Epithelial cell of esophagus (primary cell): Measurements from ENCODE around the gene PGAM5.
"Not testable (repeated sequence)": the region's sequence is repeated elsewhere in the genome, so short reads cannot be mapped to it uniquely, and the experiment has no call there.

Experiments used
- DNase-seq: peaks from one replicate; pipeline ENCODE4 v3.0.0; 2010; ENCODE audit warnings: low read depth
- H3K4me3 ChIP-seq: 2 replicates; pipeline ENCODE4 v1.5.1; 2011; ENCODE audit warnings: mild to moderate bottlenecking, low read length, control low read depth
- TF ChIP-seq, protein P1 (sequence below): IDR thresholded peaks from 2 replicates; pipeline ENCODE4 v1.5.1; 2011; ENCODE audit warnings: low read depth, mild to moderate bottlenecking, low read length, control low read depth, inconsistent platforms; ENCODE audit not compliant: insufficient read depth; ENCODE audit errors: missing control alignments

The PGAM5 gene

DNA sequence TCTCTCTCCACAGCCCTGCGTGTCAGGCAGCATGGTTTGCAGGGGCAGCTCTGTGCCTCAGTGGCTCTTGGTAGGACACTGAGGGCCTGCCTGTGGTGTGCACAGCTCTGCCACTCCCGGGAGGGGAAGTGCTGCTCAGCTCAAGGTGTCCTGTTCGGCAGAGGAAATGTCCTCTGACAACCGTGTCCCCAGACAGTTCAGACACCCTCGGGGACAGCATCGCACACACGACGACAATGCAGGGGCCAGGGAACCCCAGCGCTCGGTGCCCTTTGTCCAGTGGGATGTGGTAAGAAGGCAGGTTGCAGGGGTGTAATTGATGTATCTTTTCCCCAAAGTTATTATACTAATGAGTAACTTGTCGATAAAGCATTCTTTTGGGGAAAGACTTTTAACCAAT lies 36.8 kb downstream of the PGAM5 start:
- no peak for DNase-seq
- no peak overlapping the region for H3K4me3 ChIP-seq
- TF ChIP-seq, protein P1, sequence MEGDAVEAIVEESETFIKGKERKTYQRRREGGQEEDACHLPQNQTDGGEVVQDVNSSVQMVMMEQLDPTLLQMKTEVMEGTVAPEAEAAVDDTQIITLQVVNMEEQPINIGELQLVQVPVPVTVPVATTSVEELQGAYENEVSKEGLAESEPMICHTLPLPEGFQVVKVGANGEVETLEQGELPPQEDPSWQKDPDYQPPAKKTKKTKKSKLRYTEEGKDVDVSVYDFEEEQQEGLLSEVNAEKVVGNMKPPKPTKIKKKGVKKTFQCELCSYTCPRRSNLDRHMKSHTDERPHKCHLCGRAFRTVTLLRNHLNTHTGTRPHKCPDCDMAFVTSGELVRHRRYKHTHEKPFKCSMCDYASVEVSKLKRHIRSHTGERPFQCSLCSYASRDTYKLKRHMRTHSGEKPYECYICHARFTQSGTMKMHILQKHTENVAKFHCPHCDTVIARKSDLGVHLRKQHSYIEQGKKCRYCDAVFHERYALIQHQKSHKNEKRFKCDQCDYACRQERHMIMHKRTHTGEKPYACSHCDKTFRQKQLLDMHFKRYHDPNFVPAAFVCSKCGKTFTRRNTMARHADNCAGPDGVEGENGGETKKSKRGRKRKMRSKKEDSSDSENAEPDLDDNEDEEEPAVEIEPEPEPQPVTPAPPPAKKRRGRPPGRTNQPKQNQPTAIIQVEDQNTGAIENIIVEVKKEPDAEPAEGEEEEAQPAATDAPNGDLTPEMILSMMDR: no peak

DNA sequence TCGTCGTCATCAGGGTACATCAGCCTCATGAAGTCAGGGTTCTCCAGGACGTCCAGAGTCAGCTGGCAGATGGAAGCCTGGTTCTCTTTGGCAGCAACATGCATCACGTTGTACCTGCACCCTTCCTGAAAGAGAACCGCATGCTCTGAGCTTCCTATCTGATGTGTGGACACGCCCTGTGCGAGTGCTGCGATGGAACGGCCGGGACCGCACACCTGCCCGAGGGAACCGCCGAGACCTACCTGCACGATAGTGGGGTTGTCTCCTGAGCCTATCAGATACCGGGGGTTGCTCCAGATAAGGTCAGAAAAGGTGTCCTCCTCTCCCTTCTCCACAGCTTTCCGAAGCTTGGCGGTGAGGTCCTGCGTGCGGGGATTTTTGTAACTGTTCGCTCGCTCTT lies 37.3 kb downstream of the PGAM5 start:
- no peak overlapping the region for H3K4me3 ChIP-seq
- TF ChIP-seq, protein P1: no peak
- no peak for DNase-seq

DNA sequence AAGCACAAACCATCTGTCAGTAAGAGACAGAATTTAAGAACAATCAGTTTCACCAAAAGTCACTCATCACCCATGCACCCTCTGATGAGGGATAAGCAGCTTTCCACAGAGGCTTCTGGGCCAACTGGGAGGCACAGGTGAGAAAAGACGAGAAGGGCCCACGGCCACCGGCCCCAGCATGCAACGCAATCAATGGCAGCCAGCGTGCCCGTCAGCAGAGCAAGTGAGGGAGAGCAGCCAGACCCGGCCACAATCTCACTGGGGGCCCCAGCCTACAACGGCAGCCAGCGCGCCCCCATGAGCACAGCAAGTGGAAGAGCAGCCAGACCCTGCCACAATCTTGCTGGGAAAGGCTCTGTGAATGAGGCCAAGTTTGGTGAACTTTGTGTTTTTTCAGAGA lies 37.7 kb downstream of the PGAM5 start:
- TF ChIP-seq, protein P1: no peak
- H3K4me3 ChIP-seq: no peak overlapping the region
- no peak for DNase-seq

DNA sequence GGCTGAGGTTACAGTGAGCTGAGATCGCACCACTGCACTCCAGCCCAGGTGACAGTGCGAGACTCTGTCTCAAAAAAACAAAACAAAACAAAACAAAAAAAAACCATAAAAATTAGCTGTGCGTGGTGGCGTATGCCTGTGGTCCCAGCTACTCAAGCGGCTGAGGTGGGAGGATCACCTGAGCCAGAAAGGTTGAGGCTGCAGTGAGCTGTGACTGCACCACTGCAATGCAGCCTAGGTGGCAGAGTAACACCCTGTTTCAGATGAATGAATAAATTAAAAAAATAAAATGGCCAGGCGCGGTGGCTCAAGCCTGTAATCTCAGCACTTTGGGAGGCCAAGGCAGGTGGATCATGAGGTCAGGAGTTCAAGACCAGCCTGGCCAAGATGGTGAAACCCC lies 43.0 kb downstream of the PGAM5 start:
- DNase-seq, H3K4me3 ChIP-seq: not testable (repeated sequence)

DNA sequence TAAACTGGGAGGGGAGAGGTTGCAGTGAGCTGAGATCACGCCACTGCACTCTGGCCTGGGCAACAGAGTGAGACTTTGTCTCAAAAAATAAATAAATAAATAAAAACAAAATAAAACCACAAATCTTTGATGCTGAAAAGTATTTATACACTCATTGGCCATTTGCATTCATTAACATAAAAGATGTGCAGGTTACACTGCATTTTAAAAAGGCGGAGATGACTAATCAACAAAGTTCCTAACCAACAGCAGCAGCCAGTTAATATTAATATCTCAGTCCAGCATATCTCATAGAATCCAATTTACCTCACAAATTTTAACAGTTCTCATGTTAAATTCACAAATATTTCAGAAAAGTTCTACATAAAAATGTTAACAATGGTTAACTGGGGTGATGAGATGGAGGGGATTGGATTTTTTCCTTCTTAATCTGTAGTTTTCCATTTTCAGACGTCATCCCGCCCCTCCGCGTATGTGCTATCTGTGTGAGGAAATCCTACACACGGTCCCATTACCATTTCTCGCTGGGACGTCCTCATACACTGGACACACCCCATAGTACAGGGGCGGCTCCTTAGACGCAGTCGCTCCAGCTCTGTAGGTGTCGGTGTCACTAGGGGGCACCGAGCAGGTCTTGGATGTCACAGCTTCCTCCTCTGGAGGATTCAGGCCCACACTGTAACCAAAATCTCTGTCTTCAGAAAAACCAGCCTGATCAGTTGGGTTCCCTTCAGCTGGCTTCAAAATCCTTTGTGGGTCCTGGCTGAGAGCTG lies 43.7 kb downstream of the PGAM5 start:
- DNase-seq: no peak
- no peak overlapping the region for H3K4me3 ChIP-seq
- TF ChIP-seq, protein P1: no peak

DNA sequence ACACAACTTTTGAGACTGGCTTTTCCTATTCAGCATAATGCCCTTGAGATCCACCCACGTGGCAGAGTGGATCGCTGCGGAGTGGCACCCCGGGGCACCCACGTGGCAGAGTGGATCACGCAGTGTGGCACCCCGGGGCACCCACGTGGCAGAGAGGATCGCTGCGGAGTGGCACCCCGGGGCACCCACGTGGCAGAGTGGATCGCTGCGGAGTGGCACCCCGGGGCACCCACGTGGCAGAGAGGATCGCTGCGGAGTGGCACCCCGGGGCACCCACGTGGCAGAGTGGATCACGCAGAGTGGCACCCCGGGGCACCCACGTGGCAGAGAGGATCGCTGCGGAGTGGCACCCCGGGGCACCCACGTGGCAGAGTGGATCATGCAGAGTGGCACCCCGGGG lies 48.2 kb downstream of the PGAM5 start:
- DNase-seq, H3K4me3 ChIP-seq: not testable (repeated sequence)

DNA sequence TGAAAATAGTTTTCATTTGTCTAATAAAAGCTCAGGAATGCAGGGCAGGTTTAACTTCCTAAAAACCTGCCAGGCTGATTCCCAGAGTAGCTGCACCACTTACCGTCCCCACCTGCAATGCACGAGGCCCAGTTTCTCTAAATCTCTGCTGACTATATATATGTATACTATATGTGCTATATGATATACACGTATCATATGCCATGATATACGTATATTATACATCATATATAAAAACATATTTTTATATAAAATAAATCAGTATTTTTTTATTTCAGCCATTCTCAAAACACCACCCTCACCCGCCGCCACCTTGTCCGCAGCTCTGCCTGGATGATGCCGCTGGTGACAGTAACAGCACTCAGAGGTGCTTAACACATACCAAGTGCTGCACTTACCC lies 48.7 kb downstream of the PGAM5 start:
- DNase-seq: no peak
- TF ChIP-seq, protein P1: no peak
- H3K4me3 ChIP-seq: no peak overlapping the region
